K562 (cell line): Measurements from ENCODE around the gene CIAO1. TPM values are rescaled to one million over a fixed set of nuclear protein-coding genes. Genes with fewer than 3 reads are reported as not detected.

Experiments used
- ATAC-seq: fragments of 200-7000 bp; cut with Tn5 transposase; 3 replicates; pipeline ENCODE4 v1.9.1; 2020; ENCODE audit warnings: moderate library complexity
- BruUV-seq: library from RNA; stranded (reverse); fragments of 400-500 nt; replicated peaks from 2 replicates; lab custom pipeline; 2021; lab: Mats Ljungman, UMichigan
- CTCF ChIA-PET: fragments of 300-600 bp; formaldehyde crosslinking; extraction: SDS; loops from one replicate; lab custom pipeline; 2021; ENCODE audit warnings: low intra/inter-chr PET ratio; lab: Yijun Ruan, JAX
- POLR2A ChIA-PET: fragments of 300-600, 350-650 bp; sonication (Branson Sonifier 250); formaldehyde crosslinking; extraction: SDS; loops from one replicate; lab custom pipeline; 2021; ENCODE audit warnings: antibody characterized with exemption, inconsistent platforms; lab: Yijun Ruan, JAX
- DNase-seq, 4 experiments: peaks; one replicate each; pipeline versions ENCODE4 v3.0.0 to v3.0.0-alpha.2; 2011 to 2018; ENCODE audit warnings: low spot score in 3 of 4, mixed read lengths in 3 of 4; ENCODE audit errors: extremely low read depth in 1 of 4
- FAIRE-seq: peaks from 2 replicates; lab custom pipeline; 2011; peaks lifted over from hg19 to GRCh38; lab: Jason Lieb, UNC
- H2AFZ ChIP-seq: 2 replicates; pipeline ENCODE4 v1.6.0; 2011; ENCODE audit warnings: low read depth, low read length, control low read depth, inconsistent platforms
- H3K27ac ChIP-seq: fragments of 200-600 bp; 3 replicates; pipeline ENCODE4 v1.8.0; 2011; ENCODE audit warnings: low read depth, mild to moderate bottlenecking, control low read depth, inconsistent platforms, low read length, moderate library complexity, mixed read lengths; ENCODE audit errors: extremely low read depth
- H3K27me3 ChIP-seq, 2 experiments: fragments of 300-600 bp in 1 of 2; 2 replicates in 1 of 2; 3 replicates in 1 of 2; pipeline versions ENCODE4 v1.6.0 to v1.8.0; 2011; ENCODE audit warnings: inconsistent platforms in 2 of 2, low read length in 2 of 2, mild to moderate bottlenecking in 1 of 2, mixed read lengths in 1 of 2, moderate library complexity in 1 of 2; ENCODE audit not compliant: control insufficient read depth in 2 of 2, insufficient read depth in 2 of 2
- H3K36me3 ChIP-seq: fragments of 300-600 bp; 3 replicates; pipeline ENCODE4 v1.8.0; 2011; ENCODE audit warnings: mild to moderate bottlenecking, low read length, inconsistent platforms; ENCODE audit not compliant: control insufficient read depth, insufficient read depth
- H3K4me1 ChIP-seq, 2 experiments: fragments of 200-600 bp in 1 of 2; replicated peaks in 1 of 2; 2 replicates in 1 of 2; 3 replicates in 1 of 2; pipeline versions ENCODE4 v1.5.1 to v1.8.0; 2011; ENCODE audit warnings: inconsistent platforms in 2 of 2, low read length in 2 of 2, mild to moderate bottlenecking in 1 of 2, mixed read lengths in 1 of 2, moderate library complexity in 1 of 2; ENCODE audit not compliant: control insufficient read depth in 2 of 2, insufficient read depth in 2 of 2
- H3K4me2 ChIP-seq: 2 replicates; pipeline ENCODE4 v1.6.1; 2011; ENCODE audit warnings: low read length, control low read depth, inconsistent platforms, mixed read lengths; ENCODE audit not compliant: insufficient read depth
- H3K4me3 ChIP-seq: fragments of 200-600 bp; sonication (generic), shearing (Covaris generic); 2 replicates; pipeline ENCODE4 v1.5.1; 2016; ENCODE audit warnings: control low read depth, inconsistent platforms
- H3K79me2 ChIP-seq: fragments of 200-600 bp; 3 replicates; pipeline ENCODE4 v1.8.0; 2011; ENCODE audit warnings: low read length, inconsistent platforms; ENCODE audit not compliant: control insufficient read depth, insufficient read depth
- H3K9ac ChIP-seq, 2 experiments: 2 replicates each; pipeline versions ENCODE4 v1.6.0 to v1.6.1; 2011; ENCODE audit warnings: low read depth in 2 of 2, low read length in 2 of 2, control low read depth in 1 of 2, inconsistent platforms in 1 of 2, mild to moderate bottlenecking in 1 of 2, mixed read lengths in 1 of 2; ENCODE audit not compliant: insufficient read depth in 1 of 2
- H3K9me1 ChIP-seq: one replicate; pipeline ENCODE4 v1.6.0; 2011; ENCODE audit warnings: inconsistent platforms, mild to moderate bottlenecking, low read length, moderate library complexity; ENCODE audit not compliant: control insufficient read depth, insufficient read depth
- H3K9me3 ChIP-seq: replicated peaks from 2 replicates; pipeline ENCODE4 v1.5.1; 2011; ENCODE audit warnings: low read depth, low read length, inconsistent platforms; ENCODE audit not compliant: control insufficient read depth, insufficient read depth
- H4K20me1 ChIP-seq: replicated peaks from 2 replicates; pipeline ENCODE4 v1.6.1; 2011; ENCODE audit warnings: low read length, inconsistent platforms, mixed read lengths; ENCODE audit not compliant: control insufficient read depth, insufficient read depth
- BMI1 ChIP-seq: fragments of 150-350 bp; IDR thresholded peaks from 2 replicates; pipeline ENCODE4 v1.6.1; 2014; ENCODE audit warnings: low read length
- CBFB ChIP-seq: sonication (generic); formaldehyde crosslinking; IDR thresholded peaks from 2 replicates; pipeline ENCODE4 v1.4.0; 2020; ENCODE audit warnings: mild to moderate bottlenecking, missing genetic modification reagents
- COPS2 ChIP-seq: fragments of 450-650 bp; conservative IDR thresholded peaks from 2 replicates; pipeline ENCODE4 v1.6.1; 2016; ENCODE audit warnings: mild to moderate bottlenecking, moderate library complexity
- CREBBP ChIP-seq: IDR thresholded peaks from one replicate; pipeline ENCODE4 v1.6.1; 2012; ENCODE audit warnings: low read depth, mild to moderate bottlenecking, control low read depth, inconsistent platforms, low read length
- DIDO1 ChIP-seq: fragments of 450-650 bp; IDR thresholded peaks from 2 replicates; pipeline ENCODE4 v1.6.1; 2016; ENCODE audit warnings: low read depth, missing biosample characterization, missing genetic modification characterization
- EWSR1 ChIP-seq: fragments of 450-650 bp; IDR thresholded peaks from 2 replicates; pipeline ENCODE4 v1.6.1; 2018; ENCODE audit warnings: borderline replicate concordance, mild to moderate bottlenecking, low read depth, moderate library complexity; ENCODE audit not compliant: partially characterized antibody
- GTF2A2 ChIP-seq: IDR thresholded peaks from 2 replicates; pipeline ENCODE4 v1.6.1; 2016; ENCODE audit warnings: mild to moderate bottlenecking, missing genetic modification characterization, missing compliant biosample characterization
- KHSRP ChIP-seq: fragments of 450-650 bp; IDR thresholded peaks from 2 replicates; pipeline ENCODE4 v1.6.1; 2017
- POLR2AphosphoS5 ChIP-seq: IDR thresholded peaks from 2 replicates; pipeline ENCODE4 v1.6.1; 2011; ENCODE audit warnings: mild to moderate bottlenecking, low read depth, low read length, moderate library complexity; ENCODE audit not compliant: control insufficient read depth, insufficient read depth
- POLR3A ChIP-seq: IDR thresholded peaks from 2 replicates; pipeline ENCODE4 v1.6.1; 2011; ENCODE audit warnings: borderline replicate concordance, mild to moderate bottlenecking, moderate library complexity; ENCODE audit not compliant: insufficient read length, insufficient read depth; ENCODE audit errors: extremely low read depth
- RFX7 ChIP-seq: fragments of 250-450 bp; sonication (Bioruptor Pico); IDR thresholded peaks from 2 replicates; pipeline ENCODE4 v1.5.1; 2021; ENCODE audit warnings: mild to moderate bottlenecking
- RUNX1 ChIP-seq: sonication (generic); IDR thresholded peaks from 2 replicates; pipeline ENCODE4 v1.6.1; 2016; ENCODE audit warnings: antibody characterized with exemption, low read depth
- SAP30 ChIP-seq: fragments of 200-600 bp; sonication (generic); IDR thresholded peaks from 2 replicates; pipeline ENCODE4 v1.6.1; 2012; ENCODE audit warnings: borderline replicate concordance, low read depth, mild to moderate bottlenecking, moderate library complexity, low read length, control low read depth, inconsistent platforms; ENCODE audit not compliant: insufficient read depth, poor library complexity, severe bottlenecking
- SNIP1 ChIP-seq: fragments of 450-650 bp; IDR thresholded peaks from 2 replicates; pipeline ENCODE4 v1.7.1; 2017; ENCODE audit warnings: low read depth, mild to moderate bottlenecking
- ZKSCAN8 ChIP-seq: fragments of 200-800 bp; sonication (Bioruptor generic); IDR thresholded peaks from 2 replicates; pipeline ENCODE4 v1.6.1; 2016; ENCODE audit warnings: missing genetic modification characterization, missing compliant biosample characterization
- ZNF212 ChIP-seq: fragments of 450-650 bp; formaldehyde crosslinking; IDR thresholded peaks from 2 replicates; pipeline ENCODE4 v1.4.0; 2020; ENCODE audit warnings: mild to moderate bottlenecking
- ZNF41 ChIP-seq: fragments of 250-450 bp; sonication (Bioruptor Pico); conservative IDR thresholded peaks from 2 replicates; pipeline ENCODE4 v1.4.0; 2020; ENCODE audit warnings: mild to moderate bottlenecking
- ZNF583 ChIP-seq: fragments of 250-450 bp; sonication (Bioruptor Pico); IDR thresholded peaks from 2 replicates; pipeline ENCODE4 v1.4.0; 2020
- WGBS: fragments of 100-300 bp; shearing (Covaris generic); methylation state at CpG from one replicate; pipeline ENCODE4 v1.1.6; 2016; ENCODE audit warnings: low coverage, mixed read lengths; ENCODE audit not compliant: insufficient coverage; ENCODE audit errors: missing lambda C conversion rate; 5-methylcytosine and 5-hydroxymethylcytosine counted together
- in situ Hi-C: fragments of 300-500 bp; cut with MboI; formaldehyde crosslinking; loops from 4 replicates; pipeline ENCODE4 v1.15.0; 2018; ENCODE audit warnings: inconsistent platforms, mixed read lengths
- intact Hi-C: fragments of 100-400 bp; cut with micrococcal nuclease; formaldehyde crosslinking; loops from 2 replicates; pipeline ENCODE4 v1.14.2; 2022
- polyA plus RNA-seq, 8 experiments: library from polyadenylated mRNA; depleted of rRNA in 4 of 8; stranded (reverse) in 5 of 8; unstranded in 3 of 8; fragments of >200 nt; fragmentation: Nextera tagmentation in 2 of 8; fragmentation: Illumina TruSeq in 1 of 8; extraction: Ambion mirVana in 2 of 8; extraction: Trizol in 1 of 8; gene quantifications; 2 replicates each; pipeline versions ENCODE4 v1.2.1 to v1.2.3, GENCODE V29; 2011 to 2014; ENCODE audit warnings: inconsistent platforms in 1 of 8, missing spikeins in 1 of 8
- total RNA-seq, 7 experiments: library from RNA; depleted of rRNA in 6 of 7; stranded (reverse); fragments of >200 nt in 6 of 7; fragmentation: Illumina TruSeq in 2 of 7; extraction: Trizol in 2 of 7; gene quantifications; 2 replicates each; pipeline versions ENCODE4 v1.2.1 to v1.2.3, GENCODE V29; 2011 to 2021; ENCODE audit warnings: low replicate concordance in 1 of 7
- TF ChIP-seq, protein P1 (sequence below): fragments of 450-650 bp; IDR thresholded peaks from 2 replicates; pipeline ENCODE4 v1.7.0; 2016; ENCODE audit warnings: borderline replicate concordance

CIAO1 gene
- total and polyA plus RNA-seq, 9 of the 15 experiments (the other 6 are each of a cell fraction or from before 2014, with no cell fraction given), result 11.4 to 156 (median 92.8) TPM

DNA sequence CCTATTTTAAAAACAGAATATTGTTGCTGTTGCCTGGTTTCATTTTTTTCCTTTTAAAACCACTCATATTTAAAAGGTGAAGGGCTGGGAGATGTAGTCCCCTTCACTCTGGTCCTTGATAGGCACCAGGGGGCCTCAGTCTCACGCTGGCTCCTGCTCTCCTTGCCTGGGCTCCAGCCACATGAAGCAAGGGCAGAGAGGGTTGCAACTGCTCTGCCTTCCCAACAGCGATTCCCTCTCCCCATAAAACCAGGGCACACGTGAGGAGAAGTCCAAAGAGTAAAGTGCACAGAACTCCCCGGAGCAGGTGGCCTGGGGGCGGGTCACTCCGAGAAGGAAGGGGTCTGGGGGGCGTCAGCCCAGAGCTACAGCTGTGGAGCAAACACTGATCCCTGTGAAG is 13.0 kb upstream of the CIAO1 start (continued):
- TF ChIP-seq, protein P1, sequence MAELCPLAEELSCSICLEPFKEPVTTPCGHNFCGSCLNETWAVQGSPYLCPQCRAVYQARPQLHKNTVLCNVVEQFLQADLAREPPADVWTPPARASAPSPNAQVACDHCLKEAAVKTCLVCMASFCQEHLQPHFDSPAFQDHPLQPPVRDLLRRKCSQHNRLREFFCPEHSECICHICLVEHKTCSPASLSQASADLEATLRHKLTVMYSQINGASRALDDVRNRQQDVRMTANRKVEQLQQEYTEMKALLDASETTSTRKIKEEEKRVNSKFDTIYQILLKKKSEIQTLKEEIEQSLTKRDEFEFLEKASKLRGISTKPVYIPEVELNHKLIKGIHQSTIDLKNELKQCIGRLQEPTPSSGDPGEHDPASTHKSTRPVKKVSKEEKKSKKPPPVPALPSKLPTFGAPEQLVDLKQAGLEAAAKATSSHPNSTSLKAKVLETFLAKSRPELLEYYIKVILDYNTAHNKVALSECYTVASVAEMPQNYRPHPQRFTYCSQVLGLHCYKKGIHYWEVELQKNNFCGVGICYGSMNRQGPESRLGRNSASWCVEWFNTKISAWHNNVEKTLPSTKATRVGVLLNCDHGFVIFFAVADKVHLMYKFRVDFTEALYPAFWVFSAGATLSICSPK, result no peak
- TF ChIP-seq CREBBP (no peak), EWSR1 (no peak), COPS2 (no peak), ZNF583 (CRISPR knock-in tag) (no peak), DIDO1 (no peak)

- POLR2A ChIA-PET, result interaction anchor here (0.6 to 2.4 kb wide), 6 partner anchors 8 to 230 kb away, joined by 3 to 10 read pairs (median 4); partner anchors contain the start of genes CIAO1 and TMEM127
These were observed 11.5 kb upstream of the CIAO1 start for GRCh38 chr2:96254571-96254970.

More at GRCh38 chr2:96254571-96254970, 11.5 kb upstream of the CIAO1 start:
- intact Hi-C loops, result no loop called here
- FAIRE-seq (no peak), ATAC-seq (no peak), DNase-seq (no peak)
- whole genome bisulfite sequencing, result 95% methylated on average over 11 of the region's 11 CpGs
- Histone ChIP-seq H3K27me3 (no peaks in the 10 kb centered on the region), H2AFZ (no peak overlapping the region), H3K9me3 (no peaks in the 10 kb centered on the region), H3K9ac (no peak overlapping the region), H3K9me1 (no peaks in the 10 kb centered on the region), H3K27ac (no peak overlapping the region), H3K4me1 (peaks cover 3 to 6% of the 10 kb centered on the region in 2 experiments; a peak in 2 of 5 replicates), H3K36me3 (peaks cover 62% of the 10 kb centered on the region; the same call in 2 of the 3 replicates), H3K79me2 (peaks cover 5% of the 10 kb centered on the region; the same call in 2 of the 3 replicates), H4K20me1 (no peaks in the 10 kb centered on the region), H3K4me3 (no peak overlapping the region), H3K4me2 (no peak overlapping the region)
- CTCF ChIA-PET, result no interaction called here
- TF ChIP-seq SNIP1 (no peak), ZNF41 (CRISPR knock-in tag) (no peak), KHSRP (no peak), RFX7 (CRISPR knock-in tag) (no peak), RUNX1 (no peak), ZKSCAN8 (CRISPR knock-in tag) (no peak), ZNF212 (no peak), SAP30 (no peak), GTF2A2 (tag) (no peak), POLR2AphosphoS5 (no peak), CBFB (no peak), POLR3A (no peak), BMI1 (no peak)
- BruUV-seq, result no TSS peak
- in situ Hi-C loops, result no loop called here
